HG03342 (cell line): ENCODE measurements around the gene ABCA8.
"Not testable (repeated sequence)": the region's sequence is repeated elsewhere in the genome, so short reads cannot be mapped to it uniquely, and the experiment has no call there.

ENCODE experiments used
- ATAC-seq: cut with Tn5 transposase; IDR thresholded peaks from one replicate; pipeline ENCODE4 v1.9.1; 2021; ENCODE audit warnings: mild to moderate bottlenecking, moderate library complexity; ENCODE audit not compliant: unreplicated experiment

ABCA8 gene, protein sequence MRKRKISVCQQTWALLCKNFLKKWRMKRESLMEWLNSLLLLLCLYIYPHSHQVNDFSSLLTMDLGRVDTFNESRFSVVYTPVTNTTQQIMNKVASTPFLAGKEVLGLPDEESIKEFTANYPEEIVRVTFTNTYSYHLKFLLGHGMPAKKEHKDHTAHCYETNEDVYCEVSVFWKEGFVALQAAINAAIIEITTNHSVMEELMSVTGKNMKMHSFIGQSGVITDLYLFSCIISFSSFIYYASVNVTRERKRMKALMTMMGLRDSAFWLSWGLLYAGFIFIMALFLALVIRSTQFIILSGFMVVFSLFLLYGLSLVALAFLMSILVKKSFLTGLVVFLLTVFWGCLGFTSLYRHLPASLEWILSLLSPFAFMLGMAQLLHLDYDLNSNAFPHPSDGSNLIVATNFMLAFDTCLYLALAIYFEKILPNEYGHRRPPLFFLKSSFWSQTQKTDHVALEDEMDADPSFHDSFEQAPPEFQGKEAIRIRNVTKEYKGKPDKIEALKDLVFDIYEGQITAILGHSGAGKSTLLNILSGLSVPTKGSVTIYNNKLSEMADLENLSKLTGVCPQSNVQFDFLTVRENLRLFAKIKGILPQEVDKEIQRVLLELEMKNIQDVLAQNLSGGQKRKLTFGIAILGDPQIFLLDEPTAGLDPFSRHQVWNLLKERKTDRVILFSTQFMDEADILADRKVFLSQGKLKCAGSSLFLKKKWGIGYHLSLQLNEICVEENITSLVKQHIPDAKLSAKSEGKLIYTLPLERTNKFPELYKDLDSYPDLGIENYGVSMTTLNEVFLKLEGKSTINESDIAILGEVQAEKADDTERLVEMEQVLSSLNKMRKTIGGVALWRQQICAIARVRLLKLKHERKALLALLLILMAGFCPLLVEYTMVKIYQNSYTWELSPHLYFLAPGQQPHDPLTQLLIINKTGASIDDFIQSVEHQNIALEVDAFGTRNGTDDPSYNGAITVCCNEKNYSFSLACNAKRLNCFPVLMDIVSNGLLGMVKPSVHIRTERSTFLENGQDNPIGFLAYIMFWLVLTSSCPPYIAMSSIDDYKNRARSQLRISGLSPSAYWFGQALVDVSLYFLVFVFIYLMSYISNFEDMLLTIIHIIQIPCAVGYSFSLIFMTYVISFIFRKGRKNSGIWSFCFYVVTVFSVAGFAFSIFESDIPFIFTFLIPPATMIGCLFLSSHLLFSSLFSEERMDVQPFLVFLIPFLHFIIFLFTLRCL (N-terminal part only)

GRCh38 chr17:68955181-68955841, at the start of gene ABCA8:
ABCA8 (minus strand) TSS chr17:68955392; CDS start chr17:68942034, 13,358 bp downstream.
- no peak for ATAC-seq

DNA sequence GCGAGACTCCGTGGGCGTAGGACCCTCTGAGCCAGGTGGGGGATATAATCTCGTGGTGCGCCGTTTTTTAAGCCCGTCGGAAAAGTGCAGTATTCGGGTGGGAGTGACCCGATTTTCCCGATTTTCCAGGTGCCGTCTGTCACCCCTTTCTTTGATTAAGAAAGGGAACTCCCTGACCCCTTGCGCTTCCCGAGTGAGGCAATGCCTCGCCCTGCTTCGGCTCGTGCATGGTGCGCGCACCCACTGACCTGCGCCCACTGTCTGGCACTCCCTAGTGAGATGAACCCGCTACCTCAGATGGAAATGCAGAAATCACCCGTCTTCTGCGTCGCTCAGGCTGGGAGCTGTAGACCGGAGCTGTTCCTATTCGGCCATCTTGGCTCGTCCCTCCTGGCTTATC, 49.6 kb upstream of the ABCA8 start:
- ATAC-seq = not testable (repeated sequence)

DNA sequence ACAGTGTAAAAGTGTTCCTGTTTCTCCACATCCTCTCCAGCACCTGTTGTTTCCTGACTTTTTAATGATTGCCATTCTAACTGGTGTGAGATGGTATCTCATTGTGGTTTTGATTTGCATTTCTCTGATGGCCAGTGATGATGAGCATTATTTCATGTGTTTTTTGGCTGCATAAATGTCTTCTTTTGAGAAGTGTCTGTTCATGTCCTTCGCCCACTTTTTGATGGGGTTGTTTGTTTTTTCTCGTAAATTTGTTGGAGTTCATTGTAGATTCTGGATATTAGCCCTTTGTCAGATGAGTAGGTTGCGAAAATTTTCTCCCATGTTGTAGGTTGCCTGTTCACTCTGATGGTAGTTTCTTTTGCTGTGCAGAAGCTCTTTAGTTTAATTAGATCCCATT, 44.6 kb upstream of the ABCA8 start:
- not testable (repeated sequence) for ATAC-seq

GRCh38 chr17:68993112-68993511, 37.9 kb upstream of the ABCA8 start:
- no peak for ATAC-seq

DNA sequence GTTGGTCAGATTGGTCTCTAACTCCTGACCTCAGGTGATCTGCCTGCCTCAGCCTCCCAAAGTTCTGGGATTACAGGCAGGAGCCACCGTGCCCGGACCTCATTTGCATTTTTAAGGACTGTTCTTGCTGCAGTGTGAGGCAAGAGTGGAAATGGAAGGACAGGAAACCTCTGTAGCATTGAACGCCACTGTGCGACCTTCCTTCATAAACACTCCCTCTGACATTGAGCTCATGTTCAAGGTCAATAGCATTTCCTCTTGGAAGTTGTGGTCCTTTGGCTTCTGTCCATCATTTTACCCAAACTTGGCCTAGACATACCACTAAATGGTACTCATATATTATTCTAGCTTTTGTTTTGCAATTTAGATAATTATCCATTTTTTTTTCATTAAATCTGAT, 32.8 kb upstream of the ABCA8 start:
- no peak for ATAC-seq

DNA sequence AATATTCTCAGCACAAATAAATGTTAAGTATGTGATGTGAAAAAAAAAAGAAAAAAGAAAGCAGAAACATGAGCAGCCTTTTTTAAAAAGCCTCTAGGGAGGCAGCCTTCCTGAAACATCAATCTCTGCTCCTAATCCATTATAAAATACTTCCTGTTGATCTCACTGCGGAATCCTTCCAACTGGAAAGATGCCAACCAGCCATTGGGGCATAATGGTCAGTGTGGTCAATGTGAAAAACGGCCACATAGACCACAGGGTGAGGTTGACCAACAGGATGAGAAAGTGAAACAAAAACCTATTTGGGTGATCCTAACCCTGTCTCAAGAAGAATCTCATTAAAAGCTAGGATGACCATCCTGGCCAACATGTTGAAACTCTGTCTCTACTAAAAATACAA, 26.1 kb upstream of the ABCA8 start:
- ATAC-seq = no peak

- no peak for ATAC-seq
Observed at GRCh38 chr17:68973098-68973846, 18.1 kb upstream of the ABCA8 start.

- no peak for ATAC-seq
Observed at GRCh38 chr17:68972119-68972704, 17.0 kb upstream of the ABCA8 start.

GRCh38 chr17:68969101-68969500, 13.9 kb upstream of the ABCA8 start:
- no peak for ATAC-seq

GRCh38 chr17:68963958-68964357, 8.8 kb upstream of the ABCA8 start:
- no peak for ATAC-seq

DNA sequence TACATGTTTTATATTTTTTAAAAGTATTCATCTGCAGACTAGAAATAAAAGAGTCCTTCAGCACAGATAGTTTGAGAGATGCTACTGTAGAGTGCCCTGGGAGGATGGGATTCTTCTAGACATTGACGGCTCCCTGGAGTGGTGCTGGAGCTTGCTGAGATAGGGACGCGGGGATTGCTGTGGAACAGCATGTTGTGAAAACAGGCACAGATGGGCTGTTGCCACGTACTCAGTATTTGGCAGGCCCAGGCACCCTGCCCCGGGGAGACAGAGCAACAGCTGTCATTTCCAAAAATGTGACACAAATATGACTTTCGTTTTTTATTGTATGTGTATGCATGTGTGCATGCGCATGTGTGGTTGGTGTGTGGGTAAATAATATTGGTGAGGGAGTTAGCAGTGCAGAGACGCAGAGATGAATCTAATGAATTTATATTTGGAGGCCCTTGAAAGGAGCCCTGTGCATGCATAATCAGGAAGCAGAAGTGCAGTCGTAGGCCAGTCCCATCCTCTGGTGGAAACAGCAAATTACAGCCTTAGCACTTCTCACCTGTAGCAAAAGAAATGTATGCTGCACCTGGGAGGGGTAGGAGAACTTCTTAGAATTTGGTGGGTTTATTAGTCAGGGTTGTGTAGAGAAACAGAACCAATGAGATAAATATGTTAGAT, 6.2 kb upstream of the ABCA8 start:
- no peak for ATAC-seq

DNA sequence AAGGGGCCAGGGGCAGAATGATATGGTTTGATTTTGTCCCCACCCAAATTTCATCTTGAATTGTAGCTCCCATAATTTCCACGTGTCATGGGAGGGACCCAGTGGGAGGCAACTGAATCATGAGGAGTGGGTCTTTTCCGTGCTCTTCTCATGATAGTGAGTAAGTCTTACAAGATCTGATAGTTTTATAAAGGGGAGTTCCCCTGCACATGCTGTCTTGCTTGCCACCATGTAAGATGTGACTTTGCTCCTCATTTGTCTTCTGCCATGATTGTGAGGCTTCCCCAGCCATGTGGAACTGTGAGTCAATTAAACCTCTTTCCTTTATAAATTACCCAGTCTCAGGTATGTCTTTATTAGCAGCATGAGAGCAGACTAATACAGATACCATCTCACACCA, 3.9 kb upstream of the ABCA8 start:
- not testable (repeated sequence) for ATAC-seq

DNA sequence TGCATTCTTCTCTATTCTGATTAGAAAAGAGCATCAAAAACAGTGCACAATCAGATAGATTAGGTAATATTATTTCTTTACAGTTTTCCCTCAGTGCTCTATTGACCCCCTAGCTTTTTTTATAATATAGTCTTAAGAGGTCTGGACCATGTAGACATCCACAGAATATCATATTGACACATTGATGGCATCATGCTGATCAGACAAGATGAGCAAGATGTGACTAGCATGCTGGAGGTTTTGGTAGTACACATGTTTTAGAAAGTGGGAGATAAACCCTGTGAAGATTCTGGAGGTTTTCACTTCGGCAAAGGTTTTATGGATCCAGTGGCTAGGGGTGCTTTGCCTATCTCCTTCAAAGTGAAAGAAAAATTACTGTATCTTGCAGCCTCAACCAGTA, 2.8 kb upstream of the ABCA8 start:
- ATAC-seq = no peak

DNA sequence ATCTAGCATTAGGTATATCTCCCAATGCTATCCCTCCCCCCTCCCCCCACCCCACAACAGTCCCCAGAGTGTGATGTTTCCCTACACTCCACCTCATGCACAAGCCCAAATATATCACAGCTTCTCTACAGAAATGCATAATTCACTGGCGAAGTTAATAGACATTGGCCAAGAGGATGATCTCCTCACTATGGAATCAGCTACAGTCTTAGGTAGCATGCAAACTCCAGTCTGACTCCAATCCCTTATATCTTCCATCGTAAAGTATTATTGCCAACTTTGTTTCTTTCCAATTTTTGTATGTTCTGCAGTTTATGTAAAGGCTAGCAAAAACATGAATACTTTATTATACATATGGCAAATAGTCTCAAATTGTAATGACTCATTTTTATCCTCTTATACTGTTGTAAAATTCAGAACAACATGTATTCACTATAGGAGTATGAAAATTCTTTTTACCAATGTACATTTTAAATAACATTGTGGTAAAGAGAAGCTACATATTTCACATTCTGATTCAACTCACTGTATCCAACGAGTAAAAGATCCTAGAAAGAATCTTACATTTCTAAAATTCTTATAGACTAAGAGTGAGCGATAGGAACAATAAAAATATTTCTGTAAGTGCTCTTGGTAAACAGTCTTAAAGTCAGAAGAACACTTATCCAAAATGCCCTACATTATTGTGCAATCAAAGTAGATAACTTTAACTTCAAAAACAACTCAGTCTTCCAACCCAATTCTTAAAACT, 871 bp downstream of the ABCA8 start:
- ATAC-seq = no peak

DNA sequence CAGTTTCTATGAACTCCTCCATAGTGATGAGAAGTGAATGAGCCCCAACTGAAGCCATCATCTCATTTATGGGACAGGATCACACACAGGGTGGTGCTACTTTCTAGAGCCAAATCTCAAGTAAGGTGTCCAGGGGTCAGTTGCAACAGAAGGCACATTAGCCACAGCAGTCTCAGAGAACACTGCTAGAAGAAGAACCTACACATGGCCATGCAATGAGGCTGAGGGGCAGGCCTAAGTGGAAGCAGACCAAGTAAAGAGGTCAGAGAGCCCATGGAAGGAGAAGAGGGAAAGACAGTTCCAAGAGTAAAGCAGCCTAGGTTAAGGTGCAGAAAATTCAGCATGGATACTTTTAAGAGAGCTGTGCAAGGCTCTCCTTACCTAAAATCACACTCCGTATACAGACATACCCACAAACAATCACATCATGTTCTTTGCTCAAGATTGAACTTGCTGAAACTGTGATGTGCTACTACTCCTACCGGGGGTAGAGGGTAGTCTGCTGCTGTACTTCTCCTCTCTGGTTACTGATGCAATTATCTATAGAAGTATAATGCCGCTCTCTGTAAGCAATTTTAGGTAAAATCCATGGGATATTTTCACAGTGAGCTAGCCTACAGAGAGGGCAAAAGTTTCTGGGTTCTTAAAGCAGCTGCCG, 1.7 kb downstream of the ABCA8 start:
- ATAC-seq = no peak

DNA sequence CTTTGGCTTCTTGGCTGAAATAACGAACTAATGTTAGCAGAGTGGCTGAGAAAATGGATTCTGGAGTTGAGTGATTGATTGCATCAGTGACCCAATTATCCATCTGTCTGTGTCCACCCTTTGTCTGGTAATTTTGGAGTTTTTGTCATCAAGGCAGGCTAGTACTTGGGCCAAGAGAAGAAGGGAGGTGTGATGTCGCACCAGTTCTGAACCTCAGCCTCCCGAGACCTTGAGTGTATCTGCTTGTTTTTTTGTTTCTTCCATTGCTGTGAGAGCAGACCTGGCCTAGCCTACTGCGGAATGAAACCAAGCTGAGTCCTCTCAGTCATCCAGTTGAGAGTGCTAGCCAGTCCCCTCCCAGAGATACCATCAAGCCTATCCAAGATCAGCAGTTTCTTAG, 4.5 kb downstream of the ABCA8 start:
- ATAC-seq = no peak

GRCh38 chr17:68947868-68948267, 7.3 kb downstream of the ABCA8 start:
- not testable (repeated sequence) for ATAC-seq
